Measurements from ENCODE around the gene UBE2QL1.
"Not testable (repeated sequence)": the region's sequence is repeated elsewhere in the genome, so short reads cannot be mapped to it uniquely, and the experiment has no call there.

Gene UBE2QL1

GRCh38 chr5:6510973-6511372, 62.3 kb downstream of the UBE2QL1 start:
- no peak for DNase-seq
- TF ChIP-seq GATA1 (IDR thresholded peaks at IDR 0.05; ENCODE audit: low read depth, low read length) (no peak), POLR2A (IDR thresholded peaks at IDR 0.05; ENCODE audit: low read length) (no peak)

GRCh38 chr5:6515812-6516211, 67.2 kb downstream of the UBE2QL1 start:
- not testable (repeated sequence) for DNase-seq

GRCh38 chr5:6516823-6517222, 68.2 kb downstream of the UBE2QL1 start:
- TF ChIP-seq GATA1 (IDR thresholded peaks at IDR 0.05; ENCODE audit: low read depth, low read length) (no peak), POLR2A (IDR thresholded peaks at IDR 0.05; ENCODE audit: low read length) (no peak)
- DNase-seq, result no peak

GRCh38 chr5:6517510-6517909, 68.9 kb downstream of the UBE2QL1 start:
- TF ChIP-seq POLR2A (IDR thresholded peaks at IDR 0.05; ENCODE audit: low read length), result no peak
- TF ChIP-seq GATA1 (IDR thresholded peaks at IDR 0.05; ENCODE audit: low read depth, low read length), result no peak

GRCh38 chr5:6518298-6519057, 69.8 kb downstream of the UBE2QL1 start:
- TF ChIP-seq POLR2A (IDR thresholded peaks at IDR 0.05; ENCODE audit: low read length), result no peak
- TF ChIP-seq GATA1 (IDR thresholded peaks at IDR 0.05; ENCODE audit: low read depth, low read length), result no peak
- DNase-seq, result no peak

More at GRCh38 chr5:6517510-6517909, 68.9 kb downstream of the UBE2QL1 start:
- DNase-seq, result no peak

- no peak for TF ChIP-seq POLR2A (IDR thresholded peaks at IDR 0.05; ENCODE audit: low read length)
- TF ChIP-seq GATA1 (IDR thresholded peaks at IDR 0.05; ENCODE audit: low read depth, low read length), result no peak
- DNase-seq, result no peak
Observed at GRCh38 chr5:6520201-6520600, 71.5 kb downstream of the UBE2QL1 start.

GRCh38 chr5:6522331-6522730, 73.7 kb downstream of the UBE2QL1 start:
- TF ChIP-seq GATA1 (IDR thresholded peaks at IDR 0.05; ENCODE audit: low read depth, low read length) (no peak), POLR2A (IDR thresholded peaks at IDR 0.05; ENCODE audit: low read length) (no peak)
- no peak for DNase-seq

GRCh38 chr5:6522923-6523322, 74.3 kb downstream of the UBE2QL1 start:
- no peak for DNase-seq
- TF ChIP-seq POLR2A (IDR thresholded peaks at IDR 0.05; ENCODE audit: low read length), result no peak
- TF ChIP-seq GATA1 (IDR thresholded peaks at IDR 0.05; ENCODE audit: low read depth, low read length), result no peak

GRCh38 chr5:6525422-6525821, 76.8 kb downstream of the UBE2QL1 start:
- TF ChIP-seq GATA1 (IDR thresholded peaks at IDR 0.05; ENCODE audit: low read depth, low read length) (no peak), POLR2A (IDR thresholded peaks at IDR 0.05; ENCODE audit: low read length) (no peak)
- DNase-seq, result no peak

GRCh38 chr5:6525910-6526309, 77.3 kb downstream of the UBE2QL1 start:
- DNase-seq, result peak; percentile 6 to 36
- no peak for TF ChIP-seq GATA1 (IDR thresholded peaks at IDR 0.05; ENCODE audit: low read depth, low read length)
- no peak for TF ChIP-seq POLR2A (IDR thresholded peaks at IDR 0.05; ENCODE audit: low read length)

- no peak for DNase-seq
- no peak for TF ChIP-seq POLR2A (IDR thresholded peaks at IDR 0.05; ENCODE audit: low read length)
- TF ChIP-seq GATA1 (IDR thresholded peaks at IDR 0.05; ENCODE audit: low read depth, low read length), result no peak
Observed at GRCh38 chr5:6527749-6528455, 79.2 kb downstream of the UBE2QL1 start.

GRCh38 chr5:6535594-6535993, 86.9 kb downstream of the UBE2QL1 start:
- TF ChIP-seq GATA1 (IDR thresholded peaks at IDR 0.05; ENCODE audit: low read depth, low read length), result no peak
- no peak for TF ChIP-seq POLR2A (IDR thresholded peaks at IDR 0.05; ENCODE audit: low read length)

GRCh38 chr5:6539060-6539459, 90.4 kb downstream of the UBE2QL1 start:
- DNase-seq, result no peak
- TF ChIP-seq POLR2A (IDR thresholded peaks at IDR 0.05; ENCODE audit: low read length) (no peak), GATA1 (IDR thresholded peaks at IDR 0.05; ENCODE audit: low read depth, low read length) (no peak)

More at GRCh38 chr5:6535594-6535993, 86.9 kb downstream of the UBE2QL1 start:
- DNase-seq, result no peak

- TF ChIP-seq POLR2A (IDR thresholded peaks at IDR 0.05; ENCODE audit: low read length) (no peak), GATA1 (IDR thresholded peaks at IDR 0.05; ENCODE audit: low read depth, low read length) (no peak)
- DNase-seq, result no peak
Observed at GRCh38 chr5:6540111-6540827, 91.6 kb downstream of the UBE2QL1 start.
